H1 (cell line): ENCODE data around the gene ZBED1. TPM values are rescaled to one million over a fixed set of nuclear protein-coding genes. Genes with fewer than 3 reads are reported as not detected.

Experiments
- CTCF ChIA-PET: fragments of 300-600 bp; sonication (Branson Sonifier 250); formaldehyde crosslinking; loops from one replicate; lab custom pipeline; 2021; ENCODE audit not compliant: partially characterized antibody; lab: Charles Lee
- POLR2A ChIA-PET: fragments of 300-600 bp; sonication (Branson Sonifier 250); formaldehyde crosslinking; loops from one replicate; lab custom pipeline; 2021; ENCODE audit warnings: inconsistent platforms; ENCODE audit not compliant: partially characterized antibody; lab: Charles Lee
- DNase-seq, 2 experiments: peaks; one replicate each; pipeline versions ENCODE4 v3.0.0 to v3.0.0-alpha.2; 2010 to 2022; ENCODE audit warnings: low spot score in 2 of 2, low read depth in 1 of 2, mixed read lengths in 1 of 2
- FAIRE-seq: peaks from 2 replicates; lab custom pipeline; 2011; peaks lifted over from hg19 to GRCh38; lab: Jason Lieb, UNC
- H2AFZ ChIP-seq: 2 replicates; pipeline ENCODE4 v1.8.1; 2012; ENCODE audit warnings: low read length, inconsistent platforms
- H2AK5ac ChIP-seq: 2 replicates; pipeline ENCODE4 v1.6.1; 2013; ENCODE audit warnings: low read depth, low read length
- H2BK120ac ChIP-seq: replicated peaks from 2 replicates; pipeline ENCODE3; 2013; ENCODE audit warnings: low read depth, low read length, inconsistent platforms
- H2BK12ac ChIP-seq: 2 replicates; pipeline ENCODE4 v1.6.1; 2013; ENCODE audit warnings: low read depth, low read length
- H2BK15ac ChIP-seq: 2 replicates; pipeline ENCODE4 v1.6.1; 2013; ENCODE audit warnings: low read length
- H2BK20ac ChIP-seq: 2 replicates; pipeline ENCODE4 v1.6.1; 2013; ENCODE audit warnings: low read length
- H2BK5ac ChIP-seq: 2 replicates; pipeline ENCODE4 v1.6.1; 2013; ENCODE audit warnings: low read depth, low read length
- H3K14ac ChIP-seq: 2 replicates; pipeline ENCODE4 v1.6.1; 2013; ENCODE audit warnings: inconsistent platforms; ENCODE audit not compliant: insufficient read length
- H3K18ac ChIP-seq: 2 replicates; pipeline ENCODE4 v1.6.1; 2013; ENCODE audit warnings: low read length; ENCODE audit errors: extremely low read depth
- H3K23ac ChIP-seq: 2 replicates; pipeline ENCODE4 v1.6.1; 2013; ENCODE audit warnings: inconsistent platforms; ENCODE audit not compliant: insufficient read length
- H3K23me2 ChIP-seq: 2 replicates; pipeline ENCODE4 v1.6.1; 2013; ENCODE audit warnings: low read depth, low read length
- H3K27ac ChIP-seq: 2 replicates; pipeline ENCODE4 v1.6.1; 2011; ENCODE audit warnings: low read depth, low read length, inconsistent platforms
- H3K27me3 ChIP-seq, 4 experiments: replicated peaks in 1 of 4; 1 replicate in 1 of 4; 2 replicates in 3 of 4; pipeline versions ENCODE4 v1.6.1 to v1.8.1; 2011 to 2013; ENCODE audit warnings: low read length in 3 of 4, mild to moderate bottlenecking in 3 of 4, inconsistent platforms in 2 of 4, mixed read lengths in 2 of 4, moderate library complexity in 1 of 4; ENCODE audit not compliant: control insufficient read depth in 3 of 4, insufficient read depth in 3 of 4; ENCODE audit errors: extremely low read depth in 1 of 4
- H3K36me3 ChIP-seq, 4 experiments: 2 replicates each; pipeline versions ENCODE4 v1.6.1 to v1.8.1; 2011 to 2013; ENCODE audit warnings: mild to moderate bottlenecking in 4 of 4, low read length in 3 of 4, moderate library complexity in 2 of 4, control low read depth in 1 of 4, inconsistent platforms in 1 of 4; ENCODE audit not compliant: insufficient read depth in 4 of 4, control insufficient read depth in 2 of 4
- H3K4ac ChIP-seq: replicated peaks from 2 replicates; pipeline ENCODE3; 2013; ENCODE audit warnings: low read length, low read depth, mixed read lengths, inconsistent platforms; ENCODE audit not compliant: insufficient read length
- H3K4me1 ChIP-seq, 4 experiments: replicated peaks in 1 of 4; 1 replicate in 1 of 4; 2 replicates in 3 of 4; pipeline versions ENCODE4 v1.6.1 to v1.8.1; 2011 to 2013; ENCODE audit warnings: low read length in 3 of 4, inconsistent platforms in 2 of 4, mixed read lengths in 1 of 4; ENCODE audit not compliant: insufficient read depth in 4 of 4, control insufficient read depth in 3 of 4
- H3K4me2 ChIP-seq, 2 experiments: 2 replicates each; pipeline versions ENCODE4 v1.6.1 to v1.8.1; 2011 to 2013; ENCODE audit warnings: low read depth in 2 of 2, low read length in 2 of 2, control low read depth in 1 of 2, inconsistent platforms in 1 of 2, mild to moderate bottlenecking in 1 of 2; ENCODE audit not compliant: insufficient read depth in 1 of 2
- H3K4me3 ChIP-seq, 4 experiments: fragments of 200-600, 300-600 bp in 1 of 4; sonication (generic), shearing (Covaris generic), sonication (Bioruptor Twin) in 1 of 4; 2 replicates each; pipeline versions ENCODE4 v1.5.1 to v1.8.1; 2011 to 2016; ENCODE audit warnings: low read length in 4 of 4, low read depth in 3 of 4, control low read depth in 2 of 4, inconsistent platforms in 2 of 4, mild to moderate bottlenecking in 2 of 4, mixed read lengths in 1 of 4, moderate library complexity in 1 of 4; ENCODE audit not compliant: insufficient read depth in 2 of 4; ENCODE audit errors: extremely low read depth in 1 of 4
- H3K56ac ChIP-seq: replicated peaks from 2 replicates; pipeline ENCODE3; 2013; ENCODE audit warnings: low read depth, mild to moderate bottlenecking, mixed read lengths, low read length, inconsistent platforms; ENCODE audit not compliant: insufficient read length
- H3K79me1 ChIP-seq: 2 replicates; pipeline ENCODE4 v1.6.1; 2013; ENCODE audit warnings: low read depth, low read length, control low read depth
- H3K79me2 ChIP-seq, 2 experiments: 2 replicates each; pipeline versions ENCODE4 v1.6.1 to v1.8.1; 2012 to 2013; ENCODE audit warnings: low read length in 2 of 2, mild to moderate bottlenecking in 2 of 2, inconsistent platforms in 1 of 2; ENCODE audit not compliant: insufficient read depth in 2 of 2, control insufficient read depth in 1 of 2
- H3K9ac ChIP-seq, 4 experiments: replicated peaks in 1 of 4; 1 replicate in 1 of 4; 2 replicates in 3 of 4; pipeline versions ENCODE4 v1.6.1 to v1.8.1; 2011 to 2013; ENCODE audit warnings: low read depth in 3 of 4, low read length in 3 of 4, control low read depth in 2 of 4, mild to moderate bottlenecking in 2 of 4, moderate library complexity in 2 of 4, inconsistent platforms in 1 of 4; ENCODE audit errors: extremely low read depth in 1 of 4
- H3K9me3 ChIP-seq, 2 experiments: 2 replicates each; pipeline versions ENCODE4 v1.6.1 to v1.8.1; 2012 to 2013; ENCODE audit warnings: mild to moderate bottlenecking in 2 of 2, moderate library complexity in 2 of 2, control low read depth in 1 of 2, inconsistent platforms in 1 of 2, low read depth in 1 of 2, low read length in 1 of 2, mixed read lengths in 1 of 2; ENCODE audit not compliant: insufficient read depth in 2 of 2
- H4K20me1 ChIP-seq, 2 experiments: replicated peaks in 1 of 2; 2 replicates each; pipeline versions ENCODE3 to v1.8.1; 2011 to 2013; ENCODE audit warnings: inconsistent platforms in 2 of 2, low read length in 2 of 2, mild to moderate bottlenecking in 1 of 2; ENCODE audit not compliant: insufficient read depth in 2 of 2, control insufficient read depth in 1 of 2
- H4K5ac ChIP-seq: 2 replicates; pipeline ENCODE4 v1.6.1; 2013; ENCODE audit warnings: low read length, low read depth, mixed read lengths, inconsistent platforms; ENCODE audit not compliant: insufficient read length
- H4K8ac ChIP-seq: 2 replicates; pipeline ENCODE4 v1.8.0; 2013; ENCODE audit warnings: mild to moderate bottlenecking, moderate library complexity, low read length, inconsistent platforms; ENCODE audit not compliant: insufficient read depth; ENCODE audit errors: extremely low read depth
- H4K91ac ChIP-seq: replicated peaks from 2 replicates; pipeline ENCODE3; 2013; ENCODE audit warnings: low read length, mixed read lengths, inconsistent platforms; ENCODE audit not compliant: insufficient read length
- CHD1 ChIP-seq: IDR thresholded peaks from 2 replicates; pipeline ENCODE4 v1.6.1; 2012; ENCODE audit warnings: low read depth, low read length, improper control_type of control experiment
- CTBP2 ChIP-seq: IDR thresholded peaks from 2 replicates; pipeline ENCODE4 v1.7.0; 2011; ENCODE audit warnings: borderline replicate concordance, mild to moderate bottlenecking, moderate library complexity, mixed read lengths, low read length; ENCODE audit not compliant: insufficient read depth, insufficient read length
- EZH2 ChIP-seq: fragments of 200-600 bp; sonication (generic); IDR thresholded peaks from 2 replicates; pipeline ENCODE4 v1.7.1; 2012; ENCODE audit warnings: low read depth, mild to moderate bottlenecking, moderate library complexity, low read length, inconsistent platforms; ENCODE audit not compliant: severe bottlenecking
- KDM4A ChIP-seq: IDR thresholded peaks from one replicate; pipeline ENCODE4 v1.7.1; 2012; ENCODE audit warnings: low read depth, mild to moderate bottlenecking, moderate library complexity, low read length, inconsistent platforms; ENCODE audit not compliant: severe bottlenecking
- MAX ChIP-seq: IDR thresholded peaks from 2 replicates; pipeline ENCODE4 v1.6.1; 2012; ENCODE audit warnings: inconsistent platforms
- NRF1 ChIP-seq: IDR thresholded peaks from 2 replicates; pipeline ENCODE4 v1.6.1; 2011; ENCODE audit warnings: mild to moderate bottlenecking, low read depth, low read length, improper control_type of control experiment
- POLR2AphosphoS5 ChIP-seq: IDR thresholded peaks from 2 replicates; pipeline ENCODE4 v1.6.1; 2011; ENCODE audit warnings: low read depth, low read length
- RBBP5 ChIP-seq: IDR thresholded peaks from 2 replicates; pipeline ENCODE4 v1.7.1; 2012; ENCODE audit warnings: low read depth, mild to moderate bottlenecking, inconsistent platforms, low read length, moderate library complexity, borderline replicate concordance
- RFX5 ChIP-seq: IDR thresholded peaks from 2 replicates; pipeline ENCODE4 v1.6.1; 2011; ENCODE audit warnings: low read depth, low read length, improper control_type of control experiment, borderline replicate concordance
- SP1 ChIP-seq: IDR thresholded peaks from 2 replicates; pipeline ENCODE4 v1.6.1; 2011; ENCODE audit warnings: low read depth, low read length
- SP2 ChIP-seq: IDR thresholded peaks from 2 replicates; pipeline ENCODE4 v1.6.1; 2012; ENCODE audit warnings: mild to moderate bottlenecking, low read length, inconsistent platforms
- YY1 ChIP-seq: IDR thresholded peaks from 2 replicates; pipeline ENCODE4 v1.6.1; 2011; ENCODE audit warnings: low read depth, mild to moderate bottlenecking, low read length
- WGBS, 2 experiments: shearing (Covaris generic) in 1 of 2; methylation state at CpG; one replicate each; pipeline versions ENCODE4 v1.1.6 to v1.1.7; 2013 to 2015; ENCODE audit warnings: low lambda C conversion rate in 2 of 2, mixed read lengths in 2 of 2, inconsistent platforms in 1 of 2, low coverage in 1 of 2, missing lambda C conversion rate in 1 of 2; ENCODE audit not compliant: insufficient replicate concordance in 2 of 2, insufficient coverage in 1 of 2, insufficient read length in 1 of 2; ENCODE audit errors: extremely low coverage in 1 of 2, missing lambda C conversion rate in 1 of 2; 5-methylcytosine and 5-hydroxymethylcytosine counted together
- polyA plus RNA-seq, 7 experiments: library from polyadenylated mRNA; depleted of rRNA in 3 of 7; stranded (reverse) in 5 of 7; unstranded in 2 of 7; fragments of >200 nt in 5 of 7; fragments of 200-250 nt in 2 of 7; gene quantifications; 1 replicate in 5 of 7; 2 replicates in 1 of 7; 4 replicates in 1 of 7; pipeline versions ENCODE4 v1.2.1 to v1.2.3, GENCODE V29; 2011 to 2013; ENCODE audit warnings: missing spikeins in 2 of 7, mixed read lengths in 2 of 7
- total RNA-seq: library from RNA; stranded (reverse); fragmentation: NEBNext Ultra II Directional; extraction: Animal tissue kit (Norgen Biotek cat#: 25700); gene quantifications from 2 replicates; pipeline ENCODE4 v1.2.1, GENCODE V29; 2021
- TF ChIP-seq, protein P1 (sequence below): IDR thresholded peaks from 2 replicates; pipeline ENCODE4 v1.6.1; 2012; ENCODE audit warnings: low read length, inconsistent platforms

Gene ZBED1
- total and polyA plus RNA-seq, 2 of the 8 experiments (the other 6 are each of a cell fraction or from before 2014, with no cell fraction given): 28.5 to 45.8 TPM

DNA sequence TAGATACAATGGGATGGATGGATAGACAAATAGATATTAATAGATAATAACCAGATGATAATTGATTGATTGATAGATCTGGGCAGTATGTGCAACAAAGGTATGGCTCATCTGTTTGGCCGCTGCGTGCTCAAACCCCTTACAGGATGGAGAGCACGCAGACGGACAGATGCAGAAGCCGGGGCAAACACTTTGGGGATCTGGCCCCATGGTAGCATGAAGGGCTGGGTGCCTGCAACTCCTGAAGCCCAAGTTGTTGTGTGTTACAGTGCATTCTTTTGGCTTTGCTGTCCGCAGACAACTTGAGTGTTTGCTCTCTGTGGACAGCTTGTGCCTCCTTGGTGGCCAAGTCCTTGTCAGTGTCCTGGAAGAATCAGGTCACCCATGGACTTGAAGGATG lies 10.6 kb upstream of the ZBED1 start:
- Histone ChIP-seq H2BK120ac (no peak overlapping the region), H4K20me1 (no peaks in the 10 kb centered on the region), H3K79me1 (no peaks in the 10 kb centered on the region), H3K23ac (no peak overlapping the region), H2AFZ (no peak overlapping the region), H3K18ac (no peak overlapping the region; the same call in 1 of the 2 replicates), H2BK20ac (no peak overlapping the region), H2BK15ac (no peak overlapping the region), H3K9me3 (no peaks in the 10 kb centered on the region), H3K4me3 (no peak overlapping the region), H3K56ac (no peak overlapping the region), H4K91ac (no peak overlapping the region), H3K9ac (no peak overlapping the region), H4K5ac (no peak overlapping the region), H3K23me2 (no peaks in the 10 kb centered on the region; the same call in 1 of the 2 replicates), H3K4ac (no peak overlapping the region), H2AK5ac (no peak overlapping the region), H3K27me3 (no peaks in the 10 kb centered on the region), H2BK12ac (no peak overlapping the region), H3K4me1 (no peaks in the 10 kb centered on the region), H3K27ac (no peak overlapping the region), H3K36me3 (no peaks in the 10 kb centered on the region), H3K79me2 (no peaks in the 10 kb centered on the region), H3K4me2 (no peak overlapping the region), H3K14ac (no peak overlapping the region), H2BK5ac (no peak overlapping the region), H4K8ac (no peak overlapping the region)
- FAIRE-seq (no peak), DNase-seq (no peak)
- 96% methylated on average over 6 of the region's 6 CpGs; no CpG with 5 or more reads in 1 of the 2 experiments for WGBS, 2 experiments
- ChIA-PET CTCF (no interaction called here), POLR2A (no interaction called here)
- TF ChIP-seq POLR2AphosphoS5 (no peak), KDM4A (no peak), SP2 (no peak), RFX5 (no peak), EZH2 (no peak), YY1 (no peak), SP1 (no peak), MAX (no peak), NRF1 (no peak), RBBP5 (no peak), CTBP2 (no peak), CHD1 (no peak)
- TF ChIP-seq, protein P1, sequence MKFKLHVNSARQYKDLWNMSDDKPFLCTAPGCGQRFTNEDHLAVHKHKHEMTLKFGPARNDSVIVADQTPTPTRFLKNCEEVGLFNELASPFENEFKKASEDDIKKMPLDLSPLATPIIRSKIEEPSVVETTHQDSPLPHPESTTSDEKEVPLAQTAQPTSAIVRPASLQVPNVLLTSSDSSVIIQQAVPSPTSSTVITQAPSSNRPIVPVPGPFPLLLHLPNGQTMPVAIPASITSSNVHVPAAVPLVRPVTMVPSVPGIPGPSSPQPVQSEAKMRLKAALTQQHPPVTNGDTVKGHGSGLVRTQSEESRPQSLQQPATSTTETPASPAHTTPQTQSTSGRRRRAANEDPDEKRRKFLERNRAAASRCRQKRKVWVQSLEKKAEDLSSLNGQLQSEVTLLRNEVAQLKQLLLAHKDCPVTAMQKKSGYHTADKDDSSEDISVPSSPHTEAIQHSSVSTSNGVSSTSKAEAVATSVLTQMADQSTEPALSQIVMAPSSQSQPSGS: no peak
